Liver (tissue), 3 donors: ENCODE results near the gene COQ8B.

ENCODE experiments used
- ATF3 ChIP-seq: IDR thresholded peaks from 2 replicates; pipeline ENCODE4 v1.6.1; 2016; ENCODE audit warnings: antibody characterized with exemption
- CTCF ChIP-seq: fragments of 150-350 bp; IDR thresholded peaks from 2 replicates; pipeline ENCODE4 v1.5.1; 2017; ENCODE audit warnings: improper control_type of control experiment, low read depth, low read length; ENCODE audit not compliant: missing input control
- EGR1 ChIP-seq, 2 donors: IDR thresholded peaks; 2 replicates each; pipeline ENCODE4 v1.6.1; 2016 to 2018; ENCODE audit warnings: antibody characterized with exemption in 2 of 2, low read depth in 2 of 2
- HNF4A ChIP-seq, 2 donors: conservative IDR thresholded peaks; 2 replicates each; pipeline ENCODE4 v1.6.1; 2016; ENCODE audit warnings: antibody characterized with exemption in 2 of 2, mild to moderate bottlenecking in 2 of 2
- MAX ChIP-seq: IDR thresholded peaks from 2 replicates; pipeline ENCODE4 v1.6.1; 2016; ENCODE audit warnings: antibody characterized with exemption
- RAD21 ChIP-seq, 2 donors: IDR thresholded peaks; 2 replicates each; pipeline ENCODE4 v1.6.1; 2016; ENCODE audit warnings: antibody characterized with exemption in 2 of 2, mild to moderate bottlenecking in 2 of 2
- REST ChIP-seq: IDR thresholded peaks from 2 replicates; pipeline ENCODE4 v1.6.1; 2016; ENCODE audit warnings: antibody characterized with exemption, mild to moderate bottlenecking
- RXRA ChIP-seq, 2 donors: IDR thresholded peaks; 2 replicates each; pipeline ENCODE4 v1.6.1; 2017 to 2018; ENCODE audit warnings: antibody characterized with exemption in 2 of 2, mild to moderate bottlenecking in 1 of 2
- SP1 ChIP-seq: IDR thresholded peaks from 2 replicates; pipeline ENCODE4 v1.6.1; 2018; ENCODE audit warnings: antibody characterized with exemption, mild to moderate bottlenecking
- TAF1 ChIP-seq: conservative IDR thresholded peaks from 2 replicates; pipeline ENCODE4 v1.6.1; 2016; ENCODE audit warnings: antibody characterized with exemption, mild to moderate bottlenecking
- YY1 ChIP-seq: IDR thresholded peaks from 2 replicates; pipeline ENCODE4 v1.6.1; 2016; ENCODE audit warnings: antibody characterized with exemption, mild to moderate bottlenecking
- ZBTB33 ChIP-seq: IDR thresholded peaks from 2 replicates; pipeline ENCODE4 v1.6.1; 2016; ENCODE audit warnings: antibody characterized with exemption
- donor health status: healthy.
- donor health status: healthy.

- TF ChIP-seq MAX (no peak), CTCF (no peak), RAD21 (IDR thresholded peaks at IDR 0.05) (no peak), REST (no peak), RXRA (IDR thresholded peaks at IDR 0.05) (no peak), SP1 (no peak), YY1 (no peak), ATF3 (no peak), TAF1 (no peak), ZBTB33 (no peak), HNF4A (conservative IDR thresholded peaks at IDR 0.05) (no peak), EGR1 (IDR thresholded peaks at IDR 0.05; ENCODE audit: low read depth in 2 of 2) (no peak)
These were observed 73.9 kb downstream of the COQ8B start for GRCh38 chr19:40642757-40643305.
